ENCODE measurements around the gene CCDC171.
A peak's percentile ranks its signal among the peaks of the same experiment; 100 is the strongest.

CCDC171 gene

GRCh38 chr9:15901572-15901971 lies 348.7 kb downstream of the CCDC171 start:
- no peak for DNase-seq

DNA sequence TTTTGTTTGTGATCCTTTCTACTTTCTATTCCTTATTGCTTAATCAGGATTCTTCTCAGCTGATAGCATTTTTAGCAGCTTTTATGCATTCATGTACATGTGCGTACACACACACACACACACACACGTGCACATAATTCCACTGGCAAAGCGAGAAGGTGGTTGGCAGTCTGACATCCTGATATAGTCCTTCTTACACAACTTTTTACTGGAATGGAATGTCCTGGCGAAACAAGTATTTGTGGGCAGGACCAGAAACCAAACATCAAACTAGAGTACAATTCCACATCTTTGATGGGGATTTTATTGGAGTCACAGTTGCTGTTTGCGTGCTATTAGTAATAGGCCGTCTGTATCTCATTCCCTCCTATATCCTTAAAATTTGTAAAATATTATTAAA lies 356.5 kb downstream of the CCDC171 start:
- no peak for DNase-seq

DNA sequence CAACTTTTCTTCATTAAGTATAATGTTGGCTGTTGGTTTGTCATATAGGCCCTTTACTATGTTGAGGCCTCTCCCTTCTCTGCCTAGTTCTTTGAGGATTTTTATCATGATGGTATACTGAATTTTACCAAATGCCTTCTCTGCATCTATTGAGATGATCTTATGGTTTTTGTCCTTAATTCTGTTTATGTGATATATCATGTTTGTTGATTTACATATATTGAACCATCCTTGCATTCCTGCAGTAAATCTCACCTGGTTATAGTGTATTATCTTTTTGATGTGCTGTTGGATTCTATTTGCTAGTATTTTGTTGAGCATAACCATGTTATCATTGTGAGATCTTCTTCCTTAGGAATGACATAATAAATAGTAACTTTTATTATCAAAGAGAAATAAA lies 362.9 kb downstream of the CCDC171 start:
- DNase-seq: peak; percentile 15

DNA sequence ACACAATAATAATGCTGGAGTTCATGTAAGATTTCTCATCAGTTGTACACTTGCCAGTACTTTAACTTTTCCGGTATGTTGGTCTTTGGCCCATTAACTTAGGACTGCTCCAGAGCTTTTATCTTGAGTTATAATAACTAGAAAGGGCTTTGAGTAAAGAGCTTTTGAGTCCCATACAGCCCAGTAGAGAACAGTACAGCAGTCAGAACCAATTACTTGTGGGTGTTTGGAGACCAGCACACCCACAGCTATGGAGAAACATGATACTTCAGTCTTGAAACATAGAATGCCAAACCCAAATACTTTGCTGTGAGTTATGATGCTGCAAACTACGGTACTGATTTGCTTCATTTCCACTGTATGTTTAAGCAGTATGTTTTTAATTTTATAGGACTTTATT lies 374.3 kb downstream of the CCDC171 start:
- peak; percentile 84 for DNase-seq

GRCh38 chr9:15935661-15936305 lies 382.9 kb downstream of the CCDC171 start:
- peak; percentile 39 for DNase-seq

- DNase-seq: peak; percentile 78
These were observed 383.6 kb downstream of the CCDC171 start for GRCh38 chr9:15936306-15936921.

DNA sequence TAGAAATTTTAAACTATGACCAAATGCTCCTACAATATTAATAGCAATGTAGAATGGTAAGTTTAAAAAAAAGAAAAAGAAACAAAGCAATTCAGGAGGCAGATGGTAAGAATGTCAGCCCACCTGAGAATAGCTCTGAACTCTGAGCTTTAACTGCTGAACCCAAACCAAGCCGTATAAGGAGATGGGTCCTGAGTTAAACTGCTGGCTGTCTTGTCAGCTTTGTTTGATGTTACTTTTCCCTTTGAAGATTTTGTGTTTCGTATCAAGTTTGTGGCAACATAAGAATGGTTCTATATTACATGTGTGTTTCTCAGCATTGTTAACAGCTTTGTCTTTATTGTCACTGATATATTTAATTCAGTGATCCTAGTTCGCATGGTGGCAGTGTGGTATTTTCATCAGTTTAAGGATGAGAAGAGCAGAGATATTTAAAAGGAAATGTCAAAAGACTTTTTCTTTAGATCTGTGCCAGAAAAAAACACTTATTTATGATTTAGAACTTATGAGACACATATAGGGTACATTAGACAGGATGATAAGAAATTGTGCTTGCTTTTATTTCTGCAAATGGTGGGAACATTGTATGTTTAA lies 390.1 kb downstream of the CCDC171 start:
- no peak for DNase-seq

DNA sequence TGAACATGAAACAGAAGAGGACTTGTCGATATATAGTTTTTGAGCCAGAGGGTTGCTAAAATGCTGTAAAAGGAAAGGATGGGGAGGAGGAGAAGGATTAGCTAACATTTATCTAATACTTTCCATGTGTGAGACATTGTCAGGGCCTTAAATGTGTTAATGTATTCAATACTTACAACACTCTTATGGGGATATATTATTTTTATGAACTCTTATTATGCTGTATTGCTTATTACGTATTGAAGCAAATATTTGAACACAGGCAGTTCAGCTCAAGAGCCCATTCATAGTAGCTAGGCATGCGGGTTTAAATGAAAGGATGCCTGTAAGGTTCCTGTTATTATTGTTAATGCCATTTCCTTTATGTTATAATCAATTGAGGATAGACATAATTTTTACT lies 391.5 kb downstream of the CCDC171 start:
- no peak for DNase-seq

- no peak for DNase-seq
These were observed 406.8 kb downstream of the CCDC171 start for GRCh38 chr9:15959663-15960062.

- no peak for DNase-seq
These were observed 408.4 kb downstream of the CCDC171 start for GRCh38 chr9:15961217-15961616.

DNA sequence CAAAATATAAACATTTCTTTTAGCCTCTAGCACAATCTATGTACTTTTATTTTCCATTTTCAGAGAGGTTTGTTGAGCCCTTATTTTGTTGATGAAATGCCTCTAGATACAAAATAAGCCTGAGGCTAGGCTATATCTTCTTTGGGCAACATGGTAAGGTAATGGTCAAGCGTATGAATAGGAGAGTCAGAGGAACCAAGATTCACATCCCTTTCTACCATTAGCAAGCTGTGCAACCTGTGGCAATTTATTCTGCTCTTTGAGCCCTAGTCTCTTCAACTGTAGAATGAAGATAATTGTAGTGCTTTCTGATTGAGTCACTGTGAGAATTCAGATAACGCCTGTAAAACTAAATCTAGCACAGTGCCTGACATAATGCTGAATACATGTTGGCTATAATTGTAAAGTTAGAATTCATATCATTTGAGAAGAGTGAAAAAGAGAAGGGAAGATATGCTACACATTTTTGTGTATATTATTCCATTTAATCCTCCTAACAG lies 412.5 kb downstream of the CCDC171 start:
- no peak for DNase-seq

- DNase-seq: no peak
These were observed 413.6 kb downstream of the CCDC171 start for GRCh38 chr9:15966471-15966870.

DNA sequence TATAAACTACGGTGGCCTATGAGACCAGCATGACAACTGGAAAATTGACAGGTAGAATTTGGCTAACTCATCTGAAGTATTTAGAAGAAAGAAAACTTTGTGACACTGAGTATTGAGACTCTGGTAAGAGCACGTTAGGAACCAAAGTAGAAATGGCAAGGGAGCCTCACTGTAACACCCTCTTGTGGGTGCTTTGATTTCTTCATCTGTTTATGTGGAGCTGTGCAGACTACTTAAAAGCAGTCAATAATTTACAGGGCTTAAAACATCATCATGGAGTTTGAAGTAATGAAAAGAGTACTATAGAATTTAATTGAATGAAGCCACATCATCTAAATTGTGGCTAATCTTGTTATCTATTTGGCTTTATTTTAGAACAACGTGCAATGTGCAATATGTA lies 414.2 kb downstream of the CCDC171 start:
- no peak for DNase-seq

DNA sequence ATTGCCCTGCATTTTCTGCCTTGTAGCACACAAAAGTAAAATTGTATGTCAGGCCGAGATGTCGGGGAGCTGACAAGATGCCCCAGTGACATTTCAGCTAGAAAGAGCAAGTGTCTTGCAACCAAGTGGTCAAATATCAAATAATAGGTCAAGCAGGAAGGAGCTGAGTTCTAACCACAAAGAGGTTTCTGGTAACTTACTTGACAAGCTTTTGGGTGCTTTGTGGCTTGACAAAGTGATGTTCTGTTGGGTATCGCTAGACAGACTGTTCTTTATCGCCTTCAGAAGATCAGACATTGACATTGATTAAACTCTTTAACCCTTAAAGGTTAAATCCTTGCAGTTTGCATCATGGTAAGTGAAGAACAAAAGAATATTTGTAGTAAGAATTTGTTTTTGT lies 419.9 kb downstream of the CCDC171 start:
- no peak for DNase-seq

DNA sequence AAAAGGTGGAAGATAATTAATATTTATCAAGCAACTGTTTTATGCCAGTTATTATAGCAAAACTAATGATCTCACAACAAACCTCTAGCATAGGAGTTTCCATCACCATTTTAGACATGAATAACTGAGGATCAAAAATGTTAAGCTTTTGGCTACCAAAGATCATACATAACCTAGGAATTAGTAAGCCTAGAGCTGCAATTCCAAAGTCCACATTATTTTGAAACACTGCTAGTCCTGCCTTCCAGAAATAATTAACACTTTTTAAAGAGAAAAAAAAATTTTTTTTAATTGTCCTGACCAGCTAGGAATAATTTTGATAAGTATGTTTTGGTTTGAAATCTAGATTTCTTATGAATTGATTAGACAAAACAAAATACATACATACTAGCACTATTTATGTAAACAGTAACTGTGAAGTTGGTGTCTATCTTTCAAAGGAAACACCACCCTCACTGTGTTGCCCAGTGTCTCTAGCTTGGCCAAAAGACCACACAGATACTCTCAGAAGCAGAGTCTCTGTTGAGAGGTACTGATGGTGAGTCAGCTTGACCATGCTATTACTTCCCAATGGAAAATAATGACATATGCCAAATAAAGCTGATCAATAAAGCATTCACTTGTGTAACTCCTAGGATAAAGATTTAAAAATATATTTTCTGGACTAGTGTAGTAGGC lies 422.4 kb downstream of the CCDC171 start:
- DNase-seq: no peak

- DNase-seq: no peak
These were observed 424.6 kb downstream of the CCDC171 start for GRCh38 chr9:15977438-15977837.

DNA sequence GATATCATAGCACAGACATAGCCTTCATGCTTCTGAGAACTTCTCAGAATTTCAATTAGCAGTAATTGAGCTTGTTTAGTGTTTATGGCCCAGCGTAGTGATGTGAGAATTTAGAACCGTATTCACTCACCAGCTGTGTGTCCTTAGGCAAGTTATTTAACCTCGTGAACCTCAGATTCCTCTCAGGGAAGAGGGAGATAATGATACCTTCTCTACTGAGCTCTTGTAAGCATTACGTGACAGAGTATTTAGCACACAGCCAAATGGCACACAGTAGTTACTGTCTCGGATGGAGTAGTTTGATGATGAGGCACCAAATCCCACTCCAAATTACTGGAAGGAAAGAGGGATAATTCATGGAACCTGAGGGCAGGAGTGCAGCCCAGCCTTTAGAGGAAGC lies 429.3 kb downstream of the CCDC171 start:
- peak; percentile 12 for DNase-seq

GRCh38 chr9:15999422-16000339 lies 446.8 kb downstream of the CCDC171 start:
- DNase-seq: peak; percentile 7

DNA sequence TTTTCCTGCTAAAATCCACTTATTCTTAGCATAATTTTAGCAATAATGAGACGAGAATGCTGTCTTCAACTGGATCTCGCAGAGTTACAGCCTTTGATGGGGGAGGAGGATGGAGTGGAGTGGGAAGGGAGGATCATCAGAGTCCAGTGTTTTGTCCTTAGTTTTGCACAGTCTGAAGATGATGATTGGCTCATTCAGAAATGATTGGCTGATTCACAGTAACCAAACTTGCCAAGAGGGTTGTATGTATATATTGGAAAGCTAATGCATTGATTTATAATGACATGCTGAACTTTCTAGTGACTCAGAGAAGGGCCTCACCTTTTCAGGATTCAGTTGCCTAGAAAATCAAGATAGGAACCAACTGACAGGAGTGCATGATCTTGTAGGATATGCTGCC lies 448.0 kb downstream of the CCDC171 start:
- DNase-seq: no peak

- DNase-seq: no peak
These were observed 449.0 kb downstream of the CCDC171 start for GRCh38 chr9:16001856-16002255.

- DNase-seq: no peak
These were observed 450.0 kb downstream of the CCDC171 start for GRCh38 chr9:16002816-16003215.

- DNase-seq: no peak
These were observed 450.9 kb downstream of the CCDC171 start for GRCh38 chr9:16003785-16004184.

DNA sequence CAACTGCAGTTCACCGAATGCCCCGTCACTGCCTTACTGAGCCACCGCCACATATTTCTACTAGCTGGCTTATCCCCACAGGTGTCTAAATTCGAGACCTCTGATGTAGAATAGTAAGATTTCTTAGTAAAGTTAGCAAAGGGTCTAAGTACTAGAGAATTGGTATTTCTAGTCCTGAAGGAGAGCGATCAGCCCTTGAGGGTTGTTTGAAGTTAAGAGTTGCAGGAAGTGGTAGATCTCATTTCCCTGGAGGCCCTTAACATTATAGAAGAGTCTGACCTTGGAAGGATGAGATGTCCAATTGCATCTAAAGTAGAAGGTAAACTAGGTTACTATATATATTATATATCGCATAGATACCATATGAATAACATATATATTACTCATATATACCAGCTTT lies 451.8 kb downstream of the CCDC171 start:
- DNase-seq: no peak
